ENCODE measurements around the gene IER2.
A peak's percentile ranks its signal among the peaks of the same experiment; 100 is the strongest.

IER2 gene, protein sequence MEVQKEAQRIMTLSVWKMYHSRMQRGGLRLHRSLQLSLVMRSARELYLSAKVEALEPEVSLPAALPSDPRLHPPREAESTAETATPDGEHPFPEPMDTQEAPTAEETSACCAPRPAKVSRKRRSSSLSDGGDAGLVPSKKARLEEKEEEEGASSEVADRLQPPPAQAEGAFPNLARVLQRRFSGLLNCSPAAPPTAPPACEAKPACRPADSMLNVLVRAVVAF

DNA sequence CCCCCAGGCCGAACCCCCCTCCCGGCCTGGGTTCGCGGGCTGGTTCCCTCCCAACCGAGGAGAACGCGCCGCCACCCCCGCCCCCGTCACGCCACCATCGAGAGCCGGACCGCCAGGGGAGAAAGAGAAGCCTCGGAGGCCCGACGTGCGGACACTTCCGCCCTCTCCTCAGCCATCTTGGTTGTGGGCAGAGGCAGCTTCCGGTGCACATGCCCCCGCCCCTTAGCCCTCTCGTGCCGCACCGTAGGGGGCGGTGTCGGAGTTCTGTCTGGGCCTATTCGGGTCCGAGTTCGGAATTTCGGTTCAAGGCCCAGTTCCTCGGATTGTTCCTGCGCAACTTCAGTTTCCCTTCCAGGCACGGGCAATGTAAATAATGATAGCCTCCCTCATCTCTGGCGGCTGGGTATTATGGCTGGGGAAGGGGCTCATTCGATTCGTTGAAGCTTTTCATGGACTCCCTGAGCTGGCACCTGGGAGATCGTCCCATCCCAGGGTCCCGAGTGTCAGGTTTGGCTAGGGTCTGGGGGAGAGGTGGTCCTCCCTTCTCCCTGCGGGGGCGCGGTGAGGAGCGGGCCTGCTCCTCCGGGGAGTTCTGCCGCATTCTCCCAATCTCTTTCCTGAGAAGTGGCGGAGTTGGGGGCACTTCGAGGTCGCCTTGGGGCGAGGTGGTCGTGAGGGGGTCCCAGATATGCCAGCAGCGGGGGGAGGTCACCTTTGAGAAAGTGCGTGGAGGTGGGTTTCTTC lies at the start of gene IER2, which contains the start of gene STX10:
IER2 (plus strand) TSS at position 225 of the 744 bp plus-strand sequence. CDS start 2,776 bp downstream, outside the sequence.
STX10 (minus strand) TSS at position 189 of the 744 bp plus-strand sequence. CDS start 202 bp downstream, outside the sequence.
- peak; percentile 93 for DNase-seq

DNA sequence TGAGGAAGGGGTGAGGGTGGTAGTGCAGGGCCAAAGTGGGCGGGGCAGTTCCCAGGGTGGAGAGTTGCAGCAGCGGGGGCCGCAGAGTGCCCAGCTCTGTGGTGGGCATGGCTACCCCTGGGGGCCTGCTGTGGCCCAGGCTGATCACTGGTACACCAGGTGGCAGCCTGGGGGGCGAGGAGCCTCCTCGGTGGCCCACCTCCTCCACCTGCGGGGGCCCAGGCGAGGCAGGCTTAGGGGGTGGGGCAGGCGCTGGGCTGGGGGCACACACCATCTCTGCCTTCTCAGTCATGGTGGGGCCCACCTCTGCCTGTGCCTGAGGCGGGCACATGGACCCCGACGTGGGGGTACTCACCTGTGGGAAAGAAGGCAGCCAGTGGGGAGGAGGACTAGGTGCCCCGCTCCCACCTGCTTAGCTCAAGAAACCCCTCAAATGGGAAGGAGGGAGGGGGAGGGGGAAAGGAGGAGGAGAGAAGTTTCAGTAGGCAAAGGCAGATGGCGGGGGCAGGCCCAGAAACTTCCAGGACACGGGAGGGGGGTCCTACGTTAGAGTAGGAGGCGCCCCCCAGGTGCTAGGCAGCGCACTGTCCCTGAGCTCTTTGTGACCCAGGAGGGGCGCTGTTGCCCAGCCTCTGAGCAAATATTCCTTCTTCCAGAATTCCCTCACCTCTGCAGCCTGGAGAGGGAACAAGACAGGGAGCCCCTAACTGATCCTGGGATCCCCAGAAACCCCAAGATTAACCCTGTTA lies 49.2 kb upstream of the IER2 start:
- DNase-seq: no peak

DNA sequence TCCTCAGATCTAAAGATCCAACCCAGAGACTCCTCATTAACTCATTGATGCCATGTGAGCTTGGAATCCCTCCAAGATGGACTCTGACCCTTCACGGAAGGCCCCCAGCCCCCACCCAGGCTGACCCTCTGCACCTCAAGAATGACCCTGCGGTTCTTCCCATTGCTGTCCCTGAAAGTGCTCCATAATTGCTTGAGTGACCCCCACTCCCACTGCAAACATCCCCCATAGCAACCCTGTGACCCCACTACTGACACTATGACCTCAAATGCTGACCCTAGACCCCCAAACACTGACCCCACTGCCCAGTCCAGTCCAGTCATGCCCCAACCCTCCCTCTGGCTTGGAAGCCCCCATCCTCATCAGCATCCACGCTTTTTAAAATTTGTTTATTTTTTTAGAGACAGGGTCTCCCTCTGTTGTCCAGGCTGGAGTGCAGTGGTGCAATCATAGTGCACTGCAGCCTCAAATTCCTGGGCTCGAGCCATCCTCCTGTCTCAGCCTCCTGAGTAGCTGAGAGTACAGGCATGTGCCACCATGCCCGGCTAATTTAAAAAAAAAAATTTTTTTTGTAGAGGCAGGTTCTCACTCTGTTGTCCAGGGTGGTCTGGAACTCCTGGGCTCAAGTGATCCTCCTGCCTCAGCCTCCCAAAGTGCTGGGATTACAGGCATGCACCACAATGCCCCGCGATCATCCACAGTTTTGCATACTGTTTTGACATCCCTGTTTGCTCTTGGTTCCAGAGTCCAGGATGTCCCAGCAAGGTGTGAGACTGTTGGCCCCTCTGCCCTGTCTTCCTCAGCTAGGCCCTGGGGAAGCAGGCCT lies 48.4 kb upstream of the IER2 start:
- no peak for DNase-seq

DNA sequence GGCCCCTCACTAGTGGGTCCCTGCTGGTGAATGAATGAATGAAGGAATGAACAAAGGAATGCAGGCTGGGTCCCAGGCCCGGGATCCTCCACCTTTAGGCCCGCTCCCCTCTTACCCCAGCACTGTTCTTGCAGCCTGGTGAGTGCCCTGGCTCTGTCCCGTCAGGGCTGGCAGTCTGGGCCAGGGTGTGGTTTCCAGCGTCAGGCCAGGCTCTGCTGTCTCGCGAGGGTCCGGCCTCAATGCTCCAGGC lies 47.9 kb upstream of the IER2 start:
- DNase-seq: no peak

DNA sequence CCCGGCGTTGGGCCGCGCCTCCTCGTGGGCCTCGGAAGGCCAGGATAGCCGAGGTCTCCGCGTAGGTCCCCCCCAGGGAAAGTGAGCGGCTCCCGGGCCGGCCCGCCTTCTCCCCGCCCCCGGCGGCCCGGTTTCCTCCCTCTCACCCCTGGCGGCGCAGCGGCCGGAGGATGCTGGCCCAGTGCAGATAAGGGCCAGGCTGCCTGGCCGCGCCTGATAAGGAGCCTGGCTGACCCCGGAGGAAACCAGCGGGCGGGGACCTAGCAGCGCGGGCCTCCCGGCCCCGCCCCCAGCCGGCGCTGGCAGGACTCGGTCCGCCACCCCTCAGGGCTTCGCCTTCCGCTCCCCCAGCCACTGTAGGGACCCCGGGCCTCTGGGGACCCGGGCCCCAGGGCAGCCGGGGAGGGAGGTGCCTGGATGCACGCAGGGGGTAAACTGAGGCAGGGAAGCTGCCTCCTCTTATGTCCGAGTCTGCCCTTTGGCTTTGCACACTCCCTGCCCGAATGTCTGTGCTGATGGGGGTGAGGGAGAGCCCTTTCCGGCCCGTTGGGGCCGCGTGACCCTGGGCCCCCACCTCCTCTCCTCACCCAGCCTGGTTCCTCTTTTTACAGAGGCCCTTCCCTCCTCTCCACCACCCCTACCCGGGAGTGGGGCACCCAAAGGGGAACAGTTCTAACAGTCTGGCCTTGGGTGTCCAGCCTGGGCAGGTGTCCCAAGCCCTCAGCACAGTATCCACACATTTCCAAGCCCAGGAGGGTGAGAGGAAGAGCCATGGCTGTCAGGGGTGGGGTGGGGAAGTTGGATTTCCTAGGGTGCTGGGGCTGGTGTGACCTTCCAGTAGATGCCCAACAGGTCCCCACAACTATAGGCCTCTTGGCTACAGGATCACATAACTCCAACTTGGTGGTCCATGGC lies 47.3 kb upstream of the IER2 start, which contains the start of gene LYL1:
LYL1 (minus strand) TSS at position 193 of the 915 bp plus-strand sequence. CDS start 1,687 bp downstream, outside the sequence.
- no peak for DNase-seq

DNA sequence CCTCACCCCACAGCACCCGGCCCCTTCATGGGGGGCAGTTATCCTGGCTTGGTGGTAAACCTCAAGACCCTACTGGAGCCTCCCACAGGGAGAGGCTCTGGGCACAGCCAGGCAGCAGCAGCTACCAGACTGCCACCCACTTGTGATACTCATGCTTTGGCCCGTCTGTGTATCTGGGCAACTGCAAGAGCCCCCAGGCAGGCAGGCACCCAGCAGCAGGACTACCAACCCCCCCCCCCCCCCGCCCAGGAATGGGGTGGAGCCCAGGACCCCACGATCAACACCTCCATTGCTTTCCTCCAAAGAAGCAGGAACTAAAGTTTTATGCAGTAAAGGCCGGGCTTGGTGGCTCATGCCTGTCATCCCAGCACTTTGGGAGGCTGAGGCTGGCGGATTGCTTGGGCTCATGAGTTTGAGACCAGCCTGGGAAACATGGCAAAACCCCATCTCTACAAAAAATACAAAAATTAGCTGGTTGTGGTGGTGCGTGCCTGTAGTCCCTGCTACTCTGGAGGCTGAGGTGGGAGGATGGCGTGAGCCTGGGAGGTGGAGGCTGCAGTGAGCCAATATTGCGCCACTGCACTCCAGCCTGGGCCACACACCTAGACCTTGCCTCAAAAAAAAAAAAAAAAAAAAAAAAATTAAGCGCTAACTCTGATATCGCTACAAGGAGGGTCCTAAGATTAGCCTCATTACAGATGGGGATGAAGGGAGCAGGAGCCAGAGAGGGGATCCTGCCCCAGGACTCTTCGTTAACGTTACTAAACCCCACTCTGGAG lies 46.4 kb upstream of the IER2 start:
- no peak for DNase-seq

DNA sequence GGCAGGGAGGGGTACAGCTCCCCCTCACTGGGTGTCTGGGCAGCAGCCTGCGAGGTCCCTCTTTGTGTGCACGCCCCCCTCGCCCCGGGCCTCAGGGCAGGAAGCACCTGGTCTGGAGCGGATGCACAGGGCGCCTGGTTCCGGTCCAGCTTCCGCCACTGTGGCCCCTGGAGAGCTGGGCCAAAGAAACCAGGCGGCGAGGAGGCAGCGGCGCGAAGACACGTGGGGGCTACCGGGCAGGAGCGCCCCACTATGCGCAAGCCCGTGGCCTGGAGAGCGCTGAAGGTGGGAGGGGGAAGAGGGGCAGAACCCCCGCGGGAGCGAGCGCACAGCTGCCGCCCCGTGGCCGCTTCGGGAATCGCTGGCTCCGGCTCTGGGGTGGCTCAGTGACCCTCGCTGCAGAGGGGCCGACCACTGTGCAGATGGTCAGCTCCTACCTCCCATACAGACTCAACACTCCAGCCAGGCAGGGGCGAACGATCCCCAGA lies 45.8 kb upstream of the IER2 start:
- DNase-seq: peak; percentile 51

DNA sequence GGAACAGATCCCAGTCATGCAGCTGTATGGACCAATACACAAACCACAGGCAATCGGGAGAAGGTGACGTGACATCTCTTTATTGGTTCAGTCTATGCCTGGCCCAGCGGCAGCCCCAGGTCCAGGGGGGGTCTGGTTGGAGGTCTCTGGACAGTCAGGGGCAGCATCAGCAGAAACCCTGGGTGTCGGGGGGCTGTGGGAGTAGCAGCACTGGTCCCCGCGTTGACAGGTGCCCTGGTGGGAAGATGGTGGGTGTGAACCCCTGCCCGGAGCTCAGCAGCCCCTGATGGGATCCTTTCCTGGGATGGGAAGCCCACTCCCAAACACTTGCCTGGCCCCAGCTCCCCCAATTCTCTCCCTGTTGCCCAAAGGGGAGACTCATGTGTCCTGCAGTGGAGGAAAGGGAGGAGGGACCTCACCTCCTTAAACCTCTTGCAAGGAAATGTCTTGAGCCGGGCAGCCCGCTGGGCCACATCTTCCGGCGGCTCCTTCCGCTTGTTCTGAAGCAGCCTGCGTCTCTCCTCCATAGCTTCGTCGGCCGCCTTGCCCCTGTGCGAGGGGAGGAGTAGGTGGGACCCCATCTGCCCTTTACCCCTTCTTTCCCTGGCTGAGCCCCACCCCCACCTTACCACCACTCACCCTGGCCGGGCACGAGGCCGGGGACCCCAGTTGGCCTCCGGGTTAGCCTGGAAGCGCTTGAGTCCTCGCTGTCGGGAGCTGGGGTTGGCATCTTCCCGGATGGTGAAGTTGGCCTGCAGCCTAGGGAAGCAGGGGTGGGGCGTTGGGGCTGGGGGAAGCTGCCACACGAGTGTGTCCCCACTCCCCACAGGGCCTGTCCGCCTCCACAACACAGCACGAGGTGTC lies 45.1 kb upstream of the IER2 start:
- no peak for DNase-seq

DNA sequence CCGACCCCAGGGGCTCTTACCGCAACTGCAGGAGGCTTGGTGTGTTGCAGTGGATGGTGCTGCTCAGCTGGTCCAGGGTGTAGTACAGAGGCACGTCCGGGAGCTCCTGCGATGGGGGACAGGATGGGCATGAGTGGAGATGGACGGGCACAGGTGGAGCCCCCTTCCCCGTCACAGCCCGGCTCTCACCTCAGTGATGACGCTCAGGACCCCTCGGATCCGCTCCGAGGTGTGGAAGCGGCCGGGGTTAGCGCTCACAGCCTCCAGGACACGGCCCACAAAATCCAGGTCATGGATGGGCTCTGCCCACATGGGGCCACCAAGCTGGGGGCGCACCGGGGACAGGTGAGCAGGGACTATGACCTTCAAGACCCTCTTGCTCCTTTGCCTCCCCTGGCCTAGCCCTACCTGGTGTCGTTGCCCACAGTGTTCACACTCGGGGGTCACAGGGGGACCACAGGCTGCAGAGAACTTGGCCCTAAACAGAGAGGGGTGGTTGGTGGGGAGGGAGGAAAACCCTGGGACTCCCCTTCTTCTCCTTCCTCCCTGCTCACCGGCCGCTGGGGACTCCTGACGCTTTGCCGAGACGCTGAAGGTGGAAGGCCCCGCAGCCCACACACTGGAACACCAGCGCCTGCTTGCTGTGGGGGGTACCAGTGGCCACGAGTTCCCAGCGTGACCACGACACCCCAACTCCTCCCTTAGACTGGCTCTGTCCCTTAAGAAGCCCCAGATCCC lies 40.7 kb upstream of the IER2 start:
- DNase-seq: no peak

DNA sequence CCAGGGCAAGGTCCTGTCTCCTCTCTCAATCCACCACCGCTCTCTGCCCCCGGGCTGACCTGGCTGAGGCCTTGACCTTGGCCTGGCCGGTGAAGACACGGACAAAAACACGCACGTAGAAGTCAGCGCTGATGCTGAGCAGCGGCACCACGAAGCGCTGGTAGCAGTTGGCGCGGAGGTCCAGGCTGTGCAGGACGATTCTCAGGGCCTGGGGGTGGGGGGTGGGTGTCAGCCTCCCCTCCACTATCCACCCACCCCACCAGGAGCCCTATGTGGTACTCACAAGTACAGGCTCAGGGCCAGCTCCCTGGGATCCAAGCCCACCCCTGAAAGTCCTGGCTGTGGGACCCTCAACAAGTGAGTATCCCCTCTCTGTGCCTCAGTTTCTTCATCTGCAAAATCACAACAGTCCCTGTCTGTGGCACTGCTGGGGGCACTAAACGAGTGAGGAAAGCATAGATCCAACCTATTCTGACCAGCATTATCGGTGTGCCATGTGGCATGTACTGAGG lies 40.1 kb upstream of the IER2 start:
- no peak for DNase-seq

DNA sequence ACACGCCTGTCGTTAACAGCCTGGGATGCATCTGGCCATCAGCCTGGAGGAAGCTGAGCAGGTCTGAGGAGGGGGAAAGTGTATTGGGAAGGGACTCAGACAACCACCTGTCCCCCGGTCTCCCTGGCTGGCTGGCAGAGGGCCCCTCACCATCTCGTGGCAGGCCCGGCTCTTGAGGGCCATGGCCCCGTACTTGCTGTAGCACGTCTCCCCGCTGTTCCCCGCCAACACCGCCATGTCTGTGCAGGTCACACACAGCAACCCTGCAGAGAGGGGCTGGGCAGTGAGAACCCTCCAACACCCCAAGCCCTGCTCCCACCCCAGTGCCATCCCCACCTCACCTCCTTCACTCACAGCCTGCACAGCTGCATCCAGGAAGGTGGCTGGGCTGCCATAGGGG lies 37.7 kb upstream of the IER2 start:
- DNase-seq: no peak

DNA sequence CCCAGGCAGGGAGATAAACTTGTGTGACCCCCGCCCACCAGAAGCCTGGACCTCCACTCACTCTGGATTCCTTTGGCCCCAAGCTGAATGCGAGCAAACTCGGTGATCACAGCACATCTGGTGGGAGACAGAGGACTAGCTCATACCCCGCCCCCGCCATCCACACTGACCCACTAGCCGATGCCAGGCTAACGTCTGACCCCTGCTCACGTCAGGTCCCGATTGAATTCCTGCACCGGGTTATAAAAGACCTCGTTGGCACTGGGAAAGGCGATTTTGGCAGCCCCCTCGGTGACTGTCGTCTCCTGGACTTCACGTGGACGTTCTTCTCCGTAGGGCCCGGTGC lies 34.3 kb upstream of the IER2 start:
- no peak for DNase-seq

DNA sequence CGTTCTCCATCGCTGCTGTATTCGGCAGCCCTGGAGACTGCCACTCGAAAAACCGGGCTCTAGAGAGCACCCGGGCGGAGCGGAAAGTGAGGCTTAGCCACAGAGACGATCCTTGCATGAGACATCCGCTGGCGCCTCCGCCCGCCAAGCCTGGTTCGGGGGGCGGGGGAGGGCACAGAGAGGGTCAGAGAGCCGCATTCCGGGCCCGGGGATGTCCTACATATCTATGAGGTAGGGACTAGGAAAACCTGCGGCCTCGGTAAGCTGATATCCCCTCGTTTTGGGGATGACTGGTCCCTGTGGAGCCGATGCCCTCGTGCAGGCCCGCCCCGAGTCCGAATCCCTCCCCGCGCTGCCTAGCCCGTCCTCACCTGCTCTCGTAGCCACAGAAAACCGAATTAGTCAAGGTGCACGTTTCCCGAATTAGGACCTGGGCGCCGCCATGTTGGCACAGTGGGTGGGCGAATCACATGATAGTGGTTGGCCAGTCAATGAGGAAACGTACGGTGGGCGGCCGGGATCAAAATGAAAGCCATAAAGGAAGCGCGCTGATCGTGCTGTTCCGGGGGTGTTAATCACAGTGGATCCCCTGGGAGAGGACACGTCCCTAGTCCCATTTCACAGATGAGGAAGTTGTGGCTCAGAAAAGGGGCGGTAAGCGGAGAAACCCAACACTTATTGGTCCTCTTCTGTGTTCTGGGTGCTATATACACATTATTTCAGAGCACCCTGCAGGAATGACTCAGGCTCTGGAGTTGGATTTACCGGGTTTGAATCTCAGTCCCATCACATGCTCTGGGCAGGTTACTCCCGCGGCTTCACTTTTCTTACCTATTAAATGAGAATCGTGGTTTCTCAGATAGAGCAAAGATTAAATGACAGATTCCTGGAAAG lies 33.7 kb upstream of the IER2 start, which contains the start of gene TRMT1:
TRMT1 (minus strand) TSS at position 459 of the 894 bp plus-strand sequence; CDS start at position 118, 341 bp downstream.
- peak; percentile 92 for DNase-seq

DNA sequence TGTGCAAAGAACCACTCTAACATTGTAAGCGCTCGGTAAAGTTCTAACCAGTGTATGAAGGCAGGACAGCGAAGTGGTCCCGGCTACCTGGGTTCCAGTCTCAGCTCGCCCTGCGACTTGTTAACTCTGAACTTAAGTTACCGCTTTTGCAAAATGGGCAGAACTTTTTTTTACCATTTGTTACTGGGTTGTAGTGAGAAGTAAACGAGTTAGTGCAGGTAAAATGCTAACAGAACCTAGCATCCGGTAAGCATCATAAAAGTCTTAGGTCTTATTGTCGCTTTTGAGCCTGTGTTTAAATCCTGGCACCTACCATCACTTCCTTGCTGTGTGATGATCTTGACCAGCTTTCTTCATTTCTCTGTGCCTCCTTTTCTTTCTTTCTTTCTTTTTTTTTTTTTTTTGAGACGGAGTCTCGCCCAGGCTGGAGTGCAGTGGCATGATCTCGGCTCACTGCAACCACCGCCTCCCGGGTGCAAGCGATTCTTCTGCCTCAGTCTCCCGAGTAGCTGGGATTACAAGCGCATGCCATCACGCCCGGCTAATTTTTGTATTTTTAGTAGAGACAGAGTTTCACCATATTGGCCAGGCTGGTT lies 32.9 kb upstream of the IER2 start:
- DNase-seq: no peak

DNA sequence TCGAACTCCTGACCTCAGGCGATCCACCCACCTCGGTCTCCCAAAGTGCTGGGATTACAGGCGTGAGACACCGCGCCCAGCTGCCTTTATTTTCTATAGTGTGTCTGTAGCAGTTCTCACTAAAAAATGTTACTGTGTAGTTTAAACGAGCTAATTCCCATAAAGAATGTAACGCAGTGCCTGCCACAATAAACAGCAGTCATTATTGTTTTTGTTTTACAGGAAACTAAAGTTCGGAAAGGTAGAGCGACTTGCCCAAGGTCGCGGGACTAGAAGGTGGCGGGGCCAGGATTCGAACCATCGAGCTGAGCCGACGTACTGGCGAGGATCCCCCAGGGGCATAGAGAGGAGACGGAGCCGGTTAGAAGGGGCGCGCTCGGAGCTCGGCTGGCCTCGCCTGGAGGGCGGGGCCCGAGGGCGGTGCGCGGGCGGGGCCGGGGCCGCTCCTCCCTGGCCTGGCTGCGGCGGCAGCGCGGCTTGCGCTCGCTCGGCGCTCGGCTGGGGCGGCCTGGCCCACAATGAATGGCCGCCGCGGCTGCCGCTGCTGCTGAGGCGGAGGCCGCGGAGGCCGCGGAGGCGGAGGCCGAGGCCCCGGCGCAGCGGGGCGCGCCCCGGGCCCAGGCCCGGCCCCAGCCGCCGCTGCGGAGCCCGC lies 32.3 kb upstream of the IER2 start, which contains the start of gene NACC1:
NACC1 (plus strand) TSS at position 493 of the 652 bp plus-strand sequence. CDS start 16,944 bp downstream, outside the sequence.
- DNase-seq: peak; percentile 86

DNA sequence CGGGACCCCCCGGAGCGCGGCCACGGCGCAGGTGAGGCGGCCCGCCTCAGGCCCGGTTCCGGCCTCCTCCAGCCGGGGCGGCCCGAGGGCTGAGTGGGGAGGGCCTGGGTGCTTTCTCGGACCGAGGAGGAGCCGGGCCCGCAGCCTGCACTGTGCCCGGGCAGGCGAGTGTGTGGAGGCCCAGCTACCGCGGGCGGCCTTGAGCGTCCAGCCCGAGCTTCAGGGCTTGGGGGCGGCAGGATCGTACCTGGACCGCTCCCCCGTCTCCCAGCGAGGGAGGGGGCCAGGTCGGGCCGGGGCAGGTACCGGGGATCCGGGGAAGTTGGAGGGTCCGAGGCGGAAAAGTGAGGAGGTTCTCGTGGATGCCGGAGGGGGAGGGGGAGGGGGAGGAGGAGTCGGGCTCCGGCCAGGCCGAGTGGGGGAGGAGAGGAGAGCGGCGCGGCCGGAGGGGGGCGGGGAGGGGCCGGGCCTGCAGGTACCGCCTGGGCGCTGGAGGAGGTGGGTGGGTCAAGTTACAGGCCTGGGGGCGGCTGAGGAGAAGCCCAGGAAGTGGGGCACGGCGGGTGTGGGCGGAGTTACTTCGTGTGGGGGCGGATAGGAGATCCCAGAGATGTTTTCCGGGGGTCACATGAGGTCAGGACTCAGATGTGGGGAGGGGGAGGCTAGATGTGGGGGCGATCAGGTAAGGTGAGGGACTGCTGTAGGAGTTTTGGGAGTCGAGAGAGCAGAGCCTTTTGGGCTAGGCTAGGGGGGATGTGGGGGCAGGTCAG lies 31.6 kb upstream of the IER2 start:
- DNase-seq: no peak
